ENCODE results near the gene TMEM107. TPM values are rescaled to one million over a fixed set of nuclear protein-coding genes. Genes with fewer than 3 reads are reported as not detected.

Gene TMEM107
- polyA plus RNA-seq, 3 donors, result 21.2 to 29.9 (median 28.3) TPM

DNA sequence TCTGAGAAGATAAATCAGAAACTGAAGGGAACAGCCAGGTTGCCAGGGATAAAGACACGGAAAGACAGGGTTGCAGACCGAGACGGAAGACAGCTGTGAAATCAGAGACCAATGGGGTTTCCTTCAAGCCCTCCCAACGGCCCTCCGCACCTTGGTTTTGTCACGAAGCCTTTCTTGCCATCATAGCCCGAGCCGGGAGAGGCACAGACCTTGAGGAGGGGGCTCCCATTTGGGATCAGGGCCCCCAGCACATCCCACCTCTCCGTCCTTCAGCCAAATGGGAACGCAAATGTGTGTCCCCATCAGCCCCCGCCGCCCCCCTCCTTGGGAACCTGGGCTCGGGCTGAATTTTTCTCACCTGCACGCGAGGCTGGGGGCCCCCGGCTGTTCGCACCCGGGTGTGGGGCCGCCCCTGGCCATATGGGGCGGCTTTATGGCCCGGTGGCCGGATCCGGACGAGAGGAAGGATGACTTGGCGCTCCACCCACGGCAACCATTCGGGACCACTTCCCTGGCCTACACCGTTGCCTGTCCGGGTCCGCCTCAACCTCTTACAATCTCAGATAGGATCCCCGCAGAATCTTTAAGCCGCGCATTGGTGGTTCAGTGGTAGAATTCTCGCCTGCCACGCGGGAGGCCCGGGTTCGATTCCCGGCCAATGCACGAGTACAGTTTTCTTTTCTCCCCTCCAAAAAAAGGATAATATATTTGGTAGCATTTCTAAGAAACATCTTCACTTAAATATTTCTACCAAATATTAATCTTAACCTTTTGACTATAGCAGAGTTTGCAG lies 50.8 kb downstream of the TMEM107 start:
- DNase-seq (ENCODE audit: extremely low read depth in 1 of 11, low read depth in 9 of 11, low spot score in 4 of 11), result peak in 3 of 11 donors; percentile 65 to 78 (median 75)

DNA sequence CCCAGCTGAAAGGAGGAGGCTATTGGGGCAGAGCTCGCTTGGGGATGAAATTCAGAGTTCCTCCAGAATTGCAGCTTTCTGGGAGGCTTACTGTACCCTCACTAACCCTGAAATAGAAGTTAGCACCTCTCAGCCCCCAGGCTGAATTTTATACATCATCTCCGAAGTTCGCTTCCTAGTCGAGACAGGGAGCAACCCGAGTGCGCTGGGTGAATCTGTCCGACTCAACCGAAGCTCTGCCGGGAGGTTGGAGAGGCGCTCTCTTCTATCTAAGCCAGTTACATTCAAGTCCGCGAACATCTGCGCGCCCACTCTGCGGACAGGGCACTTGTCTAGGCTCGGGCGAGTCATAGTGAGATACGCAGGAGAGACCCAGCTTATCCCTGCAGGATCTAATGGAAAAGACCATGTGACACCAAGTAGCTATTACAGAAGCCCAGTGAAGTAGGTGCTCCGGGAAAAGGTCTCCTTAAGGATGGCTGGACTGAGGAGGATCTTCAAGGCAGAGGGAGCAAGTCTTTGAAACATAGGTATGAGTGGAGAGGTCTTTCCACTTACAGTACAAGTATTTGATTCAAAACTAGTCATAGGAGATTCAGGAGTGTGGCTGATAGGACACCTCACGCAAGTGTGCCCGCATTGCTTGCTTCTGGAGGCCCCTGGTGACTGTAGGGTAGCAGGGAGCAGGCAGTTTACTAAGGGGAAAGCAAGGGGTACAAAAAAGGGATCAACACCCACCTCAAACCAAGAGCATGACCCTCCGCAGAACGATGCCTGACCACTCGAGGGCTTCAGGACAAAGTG lies 51.6 kb downstream of the TMEM107 start:
- DNase-seq (ENCODE audit: extremely low read depth in 1 of 11, low read depth in 9 of 11, low spot score in 4 of 11), result no peak

DNA sequence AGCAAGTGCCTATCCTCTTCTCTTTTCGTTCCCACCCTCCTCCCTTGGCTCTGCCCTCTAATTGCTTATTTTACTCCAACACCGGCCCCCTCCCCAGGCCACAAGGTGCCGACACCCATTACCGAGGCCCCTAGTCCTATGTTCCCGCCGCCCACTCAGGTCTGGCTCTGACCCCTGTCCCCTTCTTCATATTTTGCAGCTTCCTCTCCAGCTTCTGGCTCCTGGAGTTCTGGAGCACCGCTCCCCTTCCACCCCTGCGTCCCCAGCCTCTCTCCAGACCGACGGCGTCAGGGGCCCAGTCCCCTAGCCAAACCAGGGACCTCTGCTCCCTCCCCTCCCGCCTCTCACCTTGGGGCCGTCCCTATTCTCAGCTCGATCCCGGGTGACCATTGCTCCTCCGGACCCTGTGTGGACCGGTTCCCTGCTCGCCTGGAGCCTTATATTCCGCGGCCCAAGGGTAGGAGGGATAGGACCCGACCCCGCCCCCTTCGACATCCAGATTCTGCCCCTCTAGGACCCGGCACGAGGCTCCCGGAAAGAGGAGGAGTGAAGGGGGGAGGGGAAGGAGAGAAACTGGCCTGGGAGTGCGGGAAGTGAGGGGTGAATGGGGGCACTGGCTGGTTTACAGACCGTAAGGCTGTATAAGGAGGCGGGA lies 52.4 kb downstream of the TMEM107 start, which contains the start of gene HES7:
TSS of gene HES7 (minus strand) at position 412 of the 655 bp plus-strand sequence. CDS start at position 390, 22 bp downstream.
- peak in 1 of 11 donors; percentile 13 for DNase-seq (ENCODE audit: extremely low read depth in 1 of 11, low read depth in 9 of 11, low spot score in 4 of 11)

DNA sequence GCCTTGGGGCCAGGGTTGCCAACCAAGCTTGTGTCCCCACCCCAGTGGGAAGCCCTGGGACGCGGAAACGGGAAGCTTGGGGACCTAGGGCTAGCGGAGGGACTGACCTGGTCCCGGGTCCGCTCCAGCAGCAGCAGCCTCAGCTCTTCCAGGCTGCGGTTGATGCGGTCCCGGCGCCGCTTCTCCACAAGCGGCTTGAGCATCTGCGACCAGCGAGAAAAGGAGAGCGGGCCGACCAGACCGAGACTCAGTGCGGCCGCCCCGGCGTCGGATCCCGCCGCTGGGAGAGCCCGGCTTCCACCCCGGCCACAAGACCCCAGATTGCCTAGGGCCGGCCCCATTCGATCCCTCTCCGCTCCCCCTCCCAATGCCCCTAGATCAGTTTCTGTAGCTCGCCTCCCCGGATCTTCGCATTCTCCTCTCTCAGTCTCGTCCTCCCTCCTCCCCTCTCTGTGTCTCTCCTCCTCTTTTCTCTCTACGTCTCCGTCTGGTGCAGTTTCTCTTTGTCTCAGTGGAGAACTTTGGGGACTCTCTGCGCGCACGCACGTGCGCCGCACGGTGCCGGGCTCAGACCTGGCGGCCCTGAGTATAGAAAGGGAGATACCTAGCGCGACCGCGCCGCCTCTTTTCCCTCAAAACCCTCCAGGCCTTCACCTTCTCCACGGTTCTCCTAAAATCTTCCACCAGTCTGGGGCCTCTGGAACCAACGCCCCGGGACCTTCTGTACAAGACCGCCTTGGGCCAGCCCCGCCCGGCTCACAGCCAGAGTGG lies 53.1 kb downstream of the TMEM107 start:
- peak in 1 of 11 donors; percentile 13 for DNase-seq (ENCODE audit: extremely low read depth in 1 of 11, low read depth in 9 of 11, low spot score in 4 of 11)

Other genes starting within 250 kb of the TMEM107 start
- gene KCNAB3, start 246.5 kb downstream of the TMEM107 start, polyA plus RNA-seq (ENCODE audit: insufficient read length in 3 of 3), result 10 to 100 TPM; 10.6 to 17.1 (median 14.9) TPM
- 100 to 1,000 TPM; 126 to 151 (median 146) TPM for gene TRAPPC1, start 244.4 kb downstream of the TMEM107 start, polyA plus RNA-seq (ENCODE audit: insufficient read length in 3 of 3)
- gene CNTROB, start 244.2 kb downstream of the TMEM107 start, polyA plus RNA-seq (ENCODE audit: insufficient read length in 3 of 3), result 10 to 100 TPM; 52.5 to 66.4 (median 55.7) TPM
- under 1 TPM; 0.26 to 0.78 (median 0.47) TPM for gene GUCY2D, start 173.8 kb downstream of the TMEM107 start, polyA plus RNA-seq (ENCODE audit: insufficient read length in 3 of 3)
- 1 to 10 TPM; 1.0 to 1.3 (median 1.1) TPM for gene ALOX15B, start 137.3 kb downstream of the TMEM107 start, polyA plus RNA-seq (ENCODE audit: insufficient read length in 3 of 3)
- 1 to 10 TPM in 1 of 3 donors, under 1 TPM in 2; 0.66 to 1.5 (median 0.72) TPM for gene ALOX12B, start 88.7 kb downstream of the TMEM107 start, polyA plus RNA-seq (ENCODE audit: insufficient read length in 3 of 3)
- gene ALOXE3, start 57.9 kb downstream of the TMEM107 start, polyA plus RNA-seq (ENCODE audit: insufficient read length in 3 of 3), result under 1 TPM in 1 of 3 donors, not detected in 2; 0.08 TPM
- under 1 TPM in 1 of 3 donors, not detected in 2; 0.17 TPM for gene HES7, start 52.3 kb downstream of the TMEM107 start, polyA plus RNA-seq (ENCODE audit: insufficient read length in 3 of 3)
- gene PER1, start 24.0 kb downstream of the TMEM107 start, polyA plus RNA-seq (ENCODE audit: insufficient read length in 3 of 3), result 10 to 100 TPM; 29.0 to 53.9 (median 30.6) TPM
- 100 to 1,000 TPM; 107 to 150 (median 110) TPM for gene VAMP2, start 13.4 kb downstream of the TMEM107 start, polyA plus RNA-seq (ENCODE audit: insufficient read length in 3 of 3)
- gene BORCS6, start 13.8 kb upstream of the TMEM107 start, polyA plus RNA-seq (ENCODE audit: insufficient read length in 3 of 3), result 1 to 10 TPM; 2.6 to 5.2 (median 4.6) TPM
- gene AURKB, start 34.2 kb upstream of the TMEM107 start, polyA plus RNA-seq (ENCODE audit: insufficient read length in 3 of 3), result 10 to 100 TPM; 34.1 to 44.5 (median 36.2) TPM
- gene CTC1, start 71.7 kb upstream of the TMEM107 start, polyA plus RNA-seq (ENCODE audit: insufficient read length in 3 of 3), result 10 to 100 TPM; 22.6 to 42.1 (median 29.0) TPM
- 10 to 100 TPM; 37.6 to 46.6 (median 41.2) TPM for gene PFAS, start 72.9 kb upstream of the TMEM107 start, polyA plus RNA-seq (ENCODE audit: insufficient read length in 3 of 3)
- 10 to 100 TPM; 27.2 to 29.8 (median 27.3) TPM for gene RANGRF, start 112.3 kb upstream of the TMEM107 start, polyA plus RNA-seq (ENCODE audit: insufficient read length in 3 of 3)
- gene SLC25A35, start 119.0 kb upstream of the TMEM107 start, polyA plus RNA-seq (ENCODE audit: insufficient read length in 3 of 3), result 1 to 10 TPM; 2.8 to 4.9 (median 3.2) TPM
- gene ARHGEF15, start 133.9 kb upstream of the TMEM107 start, polyA plus RNA-seq (ENCODE audit: insufficient read length in 3 of 3), result 10 to 100 TPM; 16.0 to 18.3 (median 17.7) TPM
- not detected for gene ODF4, start 163.5 kb upstream of the TMEM107 start, polyA plus RNA-seq (ENCODE audit: insufficient read length in 3 of 3)
- 1,000 to 10,000 TPM; 2,237 to 3,232 (median 2,994) TPM for gene RPL26, start 206.8 kb upstream of the TMEM107 start, polyA plus RNA-seq (ENCODE audit: insufficient read length in 3 of 3)
- under 1 TPM in 2 of 3 donors, not detected in 1; 0.07 to 0.20 TPM for gene RNF222, start 221.4 kb upstream of the TMEM107 start, polyA plus RNA-seq (ENCODE audit: insufficient read length in 3 of 3)

Measured in renal cortex interstitium (tissue), 11 donors.